Measurements from ENCODE around the gene FUCA2. TPM values are rescaled to one million over a fixed set of nuclear protein-coding genes. Genes with fewer than 3 reads are reported as not detected.
A peak's percentile ranks its signal among the peaks of the same experiment; 100 is the strongest.

FUCA2 gene
- total and polyA plus RNA-seq, 4 donors: 24.8 to 79.3 (median 41.5) TPM

- peak overlapping the region; percentile 68 to 78 for H3K9ac ChIP-seq (ENCODE audit: insufficient read depth in 1 of 2, low read length in 2 of 2)
- no peak for ATAC-seq (ENCODE audit: insufficient read depth, low FRiP score)
- no peaks in the 10 kb centered on the region for H3K9me3 ChIP-seq (ENCODE audit: control insufficient read depth in 4 of 4, insufficient read depth in 3 of 4, low read length in 3 of 4)
- peaks cover 0 to 4% (median 0%) of the 10 kb centered on the region in 4 donors for H3K36me3 ChIP-seq (ENCODE audit: control insufficient read depth in 4 of 4, insufficient read depth in 4 of 4, low read length in 4 of 4)
- TF ChIP-seq, protein P1, sequence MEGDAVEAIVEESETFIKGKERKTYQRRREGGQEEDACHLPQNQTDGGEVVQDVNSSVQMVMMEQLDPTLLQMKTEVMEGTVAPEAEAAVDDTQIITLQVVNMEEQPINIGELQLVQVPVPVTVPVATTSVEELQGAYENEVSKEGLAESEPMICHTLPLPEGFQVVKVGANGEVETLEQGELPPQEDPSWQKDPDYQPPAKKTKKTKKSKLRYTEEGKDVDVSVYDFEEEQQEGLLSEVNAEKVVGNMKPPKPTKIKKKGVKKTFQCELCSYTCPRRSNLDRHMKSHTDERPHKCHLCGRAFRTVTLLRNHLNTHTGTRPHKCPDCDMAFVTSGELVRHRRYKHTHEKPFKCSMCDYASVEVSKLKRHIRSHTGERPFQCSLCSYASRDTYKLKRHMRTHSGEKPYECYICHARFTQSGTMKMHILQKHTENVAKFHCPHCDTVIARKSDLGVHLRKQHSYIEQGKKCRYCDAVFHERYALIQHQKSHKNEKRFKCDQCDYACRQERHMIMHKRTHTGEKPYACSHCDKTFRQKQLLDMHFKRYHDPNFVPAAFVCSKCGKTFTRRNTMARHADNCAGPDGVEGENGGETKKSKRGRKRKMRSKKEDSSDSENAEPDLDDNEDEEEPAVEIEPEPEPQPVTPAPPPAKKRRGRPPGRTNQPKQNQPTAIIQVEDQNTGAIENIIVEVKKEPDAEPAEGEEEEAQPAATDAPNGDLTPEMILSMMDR (IDR thresholded peaks at IDR 0.05; ENCODE audit: control extremely low read depth, extremely low read depth): no peak
- no peaks in the 10 kb centered on the region for H3K27me3 ChIP-seq (ENCODE audit: control insufficient read depth in 3 of 3, insufficient read depth in 3 of 3, low read length in 2 of 3)
- H3K4me3 ChIP-seq: no peak overlapping the region
- H3K4me1 ChIP-seq (ENCODE audit: control insufficient read depth in 5 of 5, insufficient read depth in 5 of 5, low read length in 5 of 5): peaks cover 0 to 23% (median 9%) of the 10 kb centered on the region in 5 donors
- H3K27ac ChIP-seq (ENCODE audit: low read depth in 1 of 2, low read length in 1 of 2): no peak overlapping the region
- no peak for DNase-seq
- WGBS, 2 donors: 22 to 27% methylated on average over 4 of the region's 4 CpGs
Observed at GRCh38 chr6:143451531-143451930, 60.0 kb downstream of the FUCA2 start.

- H3K27me3 ChIP-seq (ENCODE audit: control insufficient read depth in 3 of 3, insufficient read depth in 3 of 3, low read length in 2 of 3): no peaks in the 10 kb centered on the region
- DNase-seq: peak; percentile 95 to 96 (median 95)
- peaks cover 0 to 4% (median 0%) of the 10 kb centered on the region in 4 donors for H3K36me3 ChIP-seq (ENCODE audit: control insufficient read depth in 4 of 4, insufficient read depth in 4 of 4, low read length in 4 of 4)
- H3K4me1 ChIP-seq (ENCODE audit: control insufficient read depth in 5 of 5, insufficient read depth in 5 of 5, low read length in 5 of 5): peaks cover 0 to 28% (median 9%) of the 10 kb centered on the region in 5 donors
- peak; percentile 100 for ATAC-seq (ENCODE audit: insufficient read depth, low FRiP score)
- H3K9me3 ChIP-seq (ENCODE audit: control insufficient read depth in 4 of 4, insufficient read depth in 3 of 4, low read length in 3 of 4): no peaks in the 10 kb centered on the region
- peak within 1 kb of the TSS; percentile 62 to 93 for H3K27ac ChIP-seq (ENCODE audit: low read depth in 1 of 2, low read length in 1 of 2)
- TF ChIP-seq, protein P1 (IDR thresholded peaks at IDR 0.05; ENCODE audit: control extremely low read depth, extremely low read depth): no peak
- WGBS, 2 donors: 0% methylated on average over 56 of the region's 56 CpGs
- peak within 1 kb of the TSS; percentile 75 for H3K4me3 ChIP-seq
- peak within 1 kb of the TSS; percentile 78 to 88 for H3K9ac ChIP-seq (ENCODE audit: insufficient read depth in 1 of 2, low read length in 2 of 2)
Observed at GRCh38 chr6:143450453-143451371, 60.8 kb downstream of the FUCA2 start, which contains the start of the genes ADAT2 and PEX3. Gene ADAT2, minus strand, starts transcription at chr6:143450695. Its CDS starts 37 bp downstream, at chr6:143450658. Gene PEX3, plus strand, starts transcription at chr6:143450805. Its CDS starts 238 bp downstream, at chr6:143451043.

- no peaks in the 10 kb centered on the region for H3K27me3 ChIP-seq (ENCODE audit: control insufficient read depth in 3 of 3, insufficient read depth in 3 of 3, low read length in 2 of 3)
- TF ChIP-seq, protein P1 (IDR thresholded peaks at IDR 0.05; ENCODE audit: control extremely low read depth, extremely low read depth): no peak
- ATAC-seq (ENCODE audit: insufficient read depth, low FRiP score): peak; percentile 12
- 5 to 6% methylated on average over 19 of the region's 19 CpGs for WGBS, 2 donors
- no peaks in the 10 kb centered on the region for H3K9me3 ChIP-seq (ENCODE audit: control insufficient read depth in 4 of 4, insufficient read depth in 3 of 4, low read length in 3 of 4)
- peaks cover 0 to 28% (median 9%) of the 10 kb centered on the region in 5 donors for H3K4me1 ChIP-seq (ENCODE audit: control insufficient read depth in 5 of 5, insufficient read depth in 5 of 5, low read length in 5 of 5)
- H3K9ac ChIP-seq (ENCODE audit: insufficient read depth in 1 of 2, low read length in 2 of 2): peak overlapping the region; percentile 78 to 88
- H3K36me3 ChIP-seq (ENCODE audit: control insufficient read depth in 4 of 4, insufficient read depth in 4 of 4, low read length in 4 of 4): peaks cover 0 to 4% (median 0%) of the 10 kb centered on the region in 4 donors
- peak overlapping the region; percentile 62 to 93 for H3K27ac ChIP-seq (ENCODE audit: low read depth in 1 of 2, low read length in 1 of 2)
- peak; percentile 55 to 79 (median 77) for DNase-seq
- peak overlapping the region; percentile 75 for H3K4me3 ChIP-seq
Observed at GRCh38 chr6:143449714-143450452, 61.6 kb downstream of the FUCA2 start.
